Panc1 (cell line): ENCODE measurements around the gene NUDCD2.

Source experiments
- POLR2AphosphoS5 ChIP-seq: IDR thresholded peaks from 2 replicates; pipeline ENCODE4 v1.6.1; 2012; ENCODE audit warnings: mild to moderate bottlenecking, low read depth, low read length, moderate library complexity
- TCF7L2 ChIP-seq: IDR thresholded peaks from 2 replicates; pipeline ENCODE4 v1.6.1; 2011; ENCODE audit warnings: mild to moderate bottlenecking, low read depth, low read length, inconsistent platforms
- TF ChIP-seq, protein P1 (sequence below): fragments of 450-650 bp; IDR thresholded peaks from 2 replicates; pipeline ENCODE4 v1.5.1; 2017; ENCODE audit warnings: mild to moderate bottlenecking
- TF ChIP-seq, protein P2 (sequence below), 2 experiments: IDR thresholded peaks; 2 replicates each; pipeline ENCODE4 v1.6.1; 2011 to 2012; ENCODE audit warnings: low read depth in 2 of 2, control low read depth in 1 of 2, low read length in 1 of 2, mild to moderate bottlenecking in 1 of 2, moderate library complexity in 1 of 2; ENCODE audit not compliant: insufficient read depth in 1 of 2

DNA sequence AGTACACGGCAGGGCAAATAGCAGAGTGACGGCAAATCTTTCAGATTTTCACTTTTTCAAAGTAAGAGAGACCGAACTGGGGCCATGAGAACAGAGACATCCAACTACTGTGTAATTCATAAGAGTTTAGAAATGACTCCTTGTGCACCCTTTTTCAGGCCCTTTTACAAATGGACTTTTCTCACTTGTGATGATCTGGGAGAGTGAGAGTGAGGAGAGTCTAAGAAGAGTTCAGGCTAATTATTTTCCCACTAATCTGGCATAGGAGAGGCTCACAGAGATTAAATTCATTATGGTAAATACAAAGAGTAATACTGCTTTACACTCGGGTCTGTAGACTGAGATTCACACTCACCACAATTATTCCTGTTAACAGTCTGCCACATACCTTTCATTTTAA lies 23.4 kb downstream of the NUDCD2 start:
- TF ChIP-seq, protein P1, sequence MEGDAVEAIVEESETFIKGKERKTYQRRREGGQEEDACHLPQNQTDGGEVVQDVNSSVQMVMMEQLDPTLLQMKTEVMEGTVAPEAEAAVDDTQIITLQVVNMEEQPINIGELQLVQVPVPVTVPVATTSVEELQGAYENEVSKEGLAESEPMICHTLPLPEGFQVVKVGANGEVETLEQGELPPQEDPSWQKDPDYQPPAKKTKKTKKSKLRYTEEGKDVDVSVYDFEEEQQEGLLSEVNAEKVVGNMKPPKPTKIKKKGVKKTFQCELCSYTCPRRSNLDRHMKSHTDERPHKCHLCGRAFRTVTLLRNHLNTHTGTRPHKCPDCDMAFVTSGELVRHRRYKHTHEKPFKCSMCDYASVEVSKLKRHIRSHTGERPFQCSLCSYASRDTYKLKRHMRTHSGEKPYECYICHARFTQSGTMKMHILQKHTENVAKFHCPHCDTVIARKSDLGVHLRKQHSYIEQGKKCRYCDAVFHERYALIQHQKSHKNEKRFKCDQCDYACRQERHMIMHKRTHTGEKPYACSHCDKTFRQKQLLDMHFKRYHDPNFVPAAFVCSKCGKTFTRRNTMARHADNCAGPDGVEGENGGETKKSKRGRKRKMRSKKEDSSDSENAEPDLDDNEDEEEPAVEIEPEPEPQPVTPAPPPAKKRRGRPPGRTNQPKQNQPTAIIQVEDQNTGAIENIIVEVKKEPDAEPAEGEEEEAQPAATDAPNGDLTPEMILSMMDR: no peak
- TF ChIP-seq POLR2AphosphoS5 (no peak), TCF7L2 (no peak)
- TF ChIP-seq, protein P2, sequence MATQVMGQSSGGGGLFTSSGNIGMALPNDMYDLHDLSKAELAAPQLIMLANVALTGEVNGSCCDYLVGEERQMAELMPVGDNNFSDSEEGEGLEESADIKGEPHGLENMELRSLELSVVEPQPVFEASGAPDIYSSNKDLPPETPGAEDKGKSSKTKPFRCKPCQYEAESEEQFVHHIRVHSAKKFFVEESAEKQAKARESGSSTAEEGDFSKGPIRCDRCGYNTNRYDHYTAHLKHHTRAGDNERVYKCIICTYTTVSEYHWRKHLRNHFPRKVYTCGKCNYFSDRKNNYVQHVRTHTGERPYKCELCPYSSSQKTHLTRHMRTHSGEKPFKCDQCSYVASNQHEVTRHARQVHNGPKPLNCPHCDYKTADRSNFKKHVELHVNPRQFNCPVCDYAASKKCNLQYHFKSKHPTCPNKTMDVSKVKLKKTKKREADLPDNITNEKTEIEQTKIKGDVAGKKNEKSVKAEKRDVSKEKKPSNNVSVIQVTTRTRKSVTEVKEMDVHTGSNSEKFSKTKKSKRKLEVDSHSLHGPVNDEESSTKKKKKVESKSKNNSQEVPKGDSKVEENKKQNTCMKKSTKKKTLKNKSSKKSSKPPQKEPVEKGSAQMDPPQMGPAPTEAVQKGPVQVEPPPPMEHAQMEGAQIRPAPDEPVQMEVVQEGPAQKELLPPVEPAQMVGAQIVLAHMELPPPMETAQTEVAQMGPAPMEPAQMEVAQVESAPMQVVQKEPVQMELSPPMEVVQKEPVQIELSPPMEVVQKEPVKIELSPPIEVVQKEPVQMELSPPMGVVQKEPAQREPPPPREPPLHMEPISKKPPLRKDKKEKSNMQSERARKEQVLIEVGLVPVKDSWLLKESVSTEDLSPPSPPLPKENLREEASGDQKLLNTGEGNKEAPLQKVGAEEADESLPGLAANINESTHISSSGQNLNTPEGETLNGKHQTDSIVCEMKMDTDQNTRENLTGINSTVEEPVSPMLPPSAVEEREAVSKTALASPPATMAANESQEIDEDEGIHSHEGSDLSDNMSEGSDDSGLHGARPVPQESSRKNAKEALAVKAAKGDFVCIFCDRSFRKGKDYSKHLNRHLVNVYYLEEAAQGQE (IDR thresholded peaks at IDR 0.05; ENCODE audit: insufficient read depth in 1 of 2, low read depth in 2 of 2, low read length in 1 of 2): no peak
